Measurements from ENCODE around the gene NEBL. TPM values are rescaled to one million over a fixed set of nuclear protein-coding genes. Genes with fewer than 3 reads are reported as not detected.

The NEBL gene
- total and polyA plus RNA-seq, 2 of the 4 experiments (the other 2 are of a cell fraction), result under 0.01 TPM

DNA sequence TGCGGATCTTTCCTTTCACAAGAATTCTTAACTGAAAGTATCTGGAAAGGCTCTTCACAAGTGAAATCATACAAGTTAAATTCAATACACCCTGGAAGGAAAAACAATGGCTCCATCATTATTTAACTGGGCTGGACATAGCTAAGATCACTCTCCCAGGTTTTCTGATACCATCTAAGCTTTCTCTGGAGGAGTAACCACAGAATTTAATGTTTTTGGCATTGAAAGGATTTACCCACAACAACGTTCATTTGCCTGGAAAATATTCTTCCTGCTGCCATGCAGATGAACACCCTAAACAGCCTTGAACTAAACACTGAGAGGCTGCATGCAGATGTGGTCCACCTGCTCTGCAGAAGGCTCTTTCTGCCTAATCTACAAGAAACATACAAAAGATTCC is 4.3 kb downstream of the NEBL start:
- H3K56ac ChIP-seq (ENCODE audit: extremely low read depth, insufficient read depth, low read length), result no peak overlapping the region
- no peaks in the 10 kb centered on the region for H3K4me1 ChIP-seq (ENCODE audit: control insufficient read depth, insufficient read depth, low read length)
- H2AK9ac ChIP-seq (replicated peaks; ENCODE audit: low read depth, low read length, poor library complexity), result no peak overlapping the region
- no peaks in the 10 kb centered on the region for H3K36me3 ChIP-seq (ENCODE audit: control insufficient read depth, insufficient read depth, low read length)
- H2AK5ac ChIP-seq (ENCODE audit: low read depth, low read length), result no peak overlapping the region
- H3K14ac ChIP-seq (replicated peaks; ENCODE audit: low read depth, low read length), result no peak overlapping the region
- H4K20me1 ChIP-seq (ENCODE audit: insufficient read depth, low read length), result no peaks in the 10 kb centered on the region
- CTCF ChIA-PET, result no interaction called here
- H3K9me3 ChIP-seq (ENCODE audit: control insufficient read depth, insufficient read depth, low read length), result no peaks in the 10 kb centered on the region
- ATAC-seq (ENCODE audit: low read depth) (no peak), DNase-seq (no peak)
- no peak overlapping the region for H4K5ac ChIP-seq (ENCODE audit: low read depth, low read length)
- no peak overlapping the region for H3K4me2 ChIP-seq (ENCODE audit: low read depth, low read length)
- no peak overlapping the region for H2BK15ac ChIP-seq (ENCODE audit: low read depth, low read length)
- no peaks in the 10 kb centered on the region for H3K9me1 ChIP-seq (ENCODE audit: insufficient read depth, low read length)
- no peak overlapping the region for H4K91ac ChIP-seq (ENCODE audit: insufficient read depth, low read depth, low read length)
- no TSS peak for BruUV-seq (replicated peaks)
- H3K27me3 ChIP-seq (ENCODE audit: control insufficient read depth, insufficient read depth, low read length), result no peaks in the 10 kb centered on the region
- H2AFZ ChIP-seq (replicated peaks; ENCODE audit: low read length, poor library complexity), result no peak overlapping the region
- no peak overlapping the region for H2BK120ac ChIP-seq (ENCODE audit: low read depth, low read length)
- dilution Hi-C loops (cut with HindIII; ENCODE audit: low sequenced_read_pairs, unreplicated experiment) (no loop called here), in situ Hi-C loops (cut with MboI; ENCODE audit: low sequenced_read_pairs) (no loop called here), intact Hi-C loops (cut with micrococcal nuclease) (no loop called here)
- H3K9ac ChIP-seq (ENCODE audit: low read depth, low read length), result no peak overlapping the region
- no peak overlapping the region for H3K4me3 ChIP-seq (ENCODE audit: insufficient read depth, low read depth, low read length)
- H4K8ac ChIP-seq (ENCODE audit: low read depth in 2 of 2, low read length in 2 of 2), result no peak overlapping the region
- no peak overlapping the region for H2BK20ac ChIP-seq (ENCODE audit: low read depth, low read length)
- no peak overlapping the region for H3K18ac ChIP-seq (ENCODE audit: low read depth, low read length)
- H3K79me1 ChIP-seq (ENCODE audit: low read depth in 1 of 2, low read length in 2 of 2), result no peaks in the 10 kb centered on the region
- H3K27ac ChIP-seq (ENCODE audit: insufficient read depth, low read length), result no peak overlapping the region
- no peak overlapping the region for H3K23ac ChIP-seq (ENCODE audit: low read depth, low read length)
- H2BK5ac ChIP-seq (ENCODE audit: low read depth, low read length, poor library complexity, severe bottlenecking), result no peak overlapping the region
- WGBS, 2 experiments (ENCODE audit: extremely low coverage in 2 of 2, insufficient read length in 1 of 2), result no CpG with 5 or more reads among the region's 2 CpGs
- TF ChIP-seq CEBPB (IDR thresholded peaks at IDR 0.05; ENCODE audit: low read depth, low read length), result no peak
- POLR2A ChIA-PET (ENCODE audit: unreplicated experiment), result no interaction called here
- no peak overlapping the region for H3K4ac ChIP-seq (ENCODE audit: low read depth, low read length)

Measured in IMR-90 (cell line).